Hepatocyte (in vitro differentiated cells): ENCODE results near the gene MCRIP2. TPM values are rescaled to one million over a fixed set of nuclear protein-coding genes. Genes with fewer than 3 reads are reported as not detected.

Source experiments
- DNase-seq: peaks from one replicate; pipeline ENCODE4 v3.0.0-alpha.2; 2016; ENCODE audit warnings: low spot score
- H2AFZ ChIP-seq: fragments of 200-600 bp; sonication (generic); 2 replicates; pipeline ENCODE4 v1.6.0; 2016; ENCODE audit warnings: antibody characterized with exemption, mild to moderate bottlenecking
- H3K27ac ChIP-seq: fragments of 200-600 bp; sonication (generic); 2 replicates; pipeline ENCODE4 v1.5.1; 2016; ENCODE audit warnings: mild to moderate bottlenecking
- H3K27me3 ChIP-seq: fragments of 200-600 bp; sonication (generic); 2 replicates; pipeline ENCODE4 v1.6.1; 2016
- H3K36me3 ChIP-seq: fragments of 200-600 bp; sonication (generic); replicated peaks from 2 replicates; pipeline ENCODE4 v1.5.1; 2016; ENCODE audit warnings: low read depth; ENCODE audit not compliant: insufficient read depth
- H3K4me1 ChIP-seq: fragments of 200-600 bp; sonication (generic); 2 replicates; pipeline ENCODE4 v1.5.1; 2016; ENCODE audit warnings: mild to moderate bottlenecking, moderate library complexity; ENCODE audit not compliant: insufficient read depth
- H3K4me2 ChIP-seq: fragments of 200-600 bp; sonication (generic); 2 replicates; pipeline ENCODE4 v1.6.0; 2016
- H3K4me3 ChIP-seq: fragments of 200-600 bp; sonication (generic); 2 replicates; pipeline ENCODE4 v1.5.1; 2016; ENCODE audit warnings: mild to moderate bottlenecking
- H3K79me2 ChIP-seq: fragments of 200-600 bp; sonication (generic); 2 replicates; pipeline ENCODE4 v1.6.0; 2017; ENCODE audit warnings: mild to moderate bottlenecking
- H3K9me2 ChIP-seq: fragments of 200-600 bp; sonication (generic); replicated peaks from 2 replicates; pipeline ENCODE4 v1.6.0; 2017; ENCODE audit warnings: mild to moderate bottlenecking; ENCODE audit not compliant: insufficient read depth
- H3K9me3 ChIP-seq: fragments of 200-600 bp; sonication (generic); 2 replicates; pipeline ENCODE4 v1.5.1; 2016; ENCODE audit warnings: low read depth, mild to moderate bottlenecking
- H4K20me1 ChIP-seq: fragments of 200-600 bp; sonication (generic); 2 replicates; pipeline ENCODE4 v1.6.0; 2016; ENCODE audit warnings: mild to moderate bottlenecking; ENCODE audit not compliant: insufficient read depth, poor library complexity, severe bottlenecking
- CTCF ChIP-seq: fragments of 200-600 bp; sonication (generic); IDR thresholded peaks from 2 replicates; pipeline ENCODE4 v1.5.1; 2016; ENCODE audit warnings: antibody characterized with exemption, mild to moderate bottlenecking; ENCODE audit not compliant: poor library complexity
- EZH2 ChIP-seq: fragments of 200-600 bp; sonication (generic); IDR thresholded peaks from 2 replicates; pipeline ENCODE4 v1.6.1; 2016; ENCODE audit warnings: antibody characterized with exemption, mild to moderate bottlenecking, borderline replicate concordance
- EZH2phosphoT487 ChIP-seq: fragments of 200-600 bp; sonication (generic); IDR thresholded peaks from one replicate; pipeline ENCODE4 v1.6.1; 2018; ENCODE audit warnings: antibody characterized with exemption, mild to moderate bottlenecking, low read depth, moderate library complexity; ENCODE audit not compliant: unreplicated experiment, severe bottlenecking
- WGBS: methylation state at CpG from one replicate; pipeline ENCODE4 v1.1.6; 2016; ENCODE audit warnings: low lambda C conversion rate; ENCODE audit errors: missing lambda C conversion rate; 5-methylcytosine and 5-hydroxymethylcytosine counted together
- polyA plus RNA-seq: library from polyadenylated mRNA; unstranded; fragments of >200 nt; fragmentation: Nextera tagmentation; extraction: Ambion mirVana; gene quantifications from 2 replicates; pipeline ENCODE4 v1.2.1, GENCODE V29; 2016
- total RNA-seq: library from RNA; depleted of rRNA; stranded (reverse); fragments of >200 nt; gene quantifications from 2 replicates; pipeline ENCODE4 v1.2.3, GENCODE V29; 2014

The MCRIP2 gene
- total and polyA plus RNA-seq, 2 experiments from 2014 or later, result 43.0 to 100 TPM

GRCh38 chr16:615122-615521 is 26.5 kb upstream of the MCRIP2 start:
- no peak for DNase-seq
- Histone ChIP-seq H3K27ac (no peak overlapping the region), H3K9me2 (no peaks in the 10 kb centered on the region), H2AFZ (no peak overlapping the region), H3K79me2 (peaks cover 27% of the 10 kb centered on the region), H4K20me1 (peaks cover 10% of the 10 kb centered on the region), H3K4me2 (no peak overlapping the region), H3K27me3 (no peaks in the 10 kb centered on the region), H3K36me3 (no peaks in the 10 kb centered on the region), H3K4me1 (no peaks in the 10 kb centered on the region), H3K9me3 (no peaks in the 10 kb centered on the region), H3K4me3 (no peak overlapping the region)
- TF ChIP-seq CTCF (no peak), EZH2 (no peak), EZH2phosphoT487 (no peak)
- 97% methylated on average over 13 of the region's 13 CpGs for WGBS

- H3K36me3 ChIP-seq, result no peaks in the 10 kb centered on the region
- no peak overlapping the region for H2AFZ ChIP-seq
- H3K4me3 ChIP-seq, result no peak overlapping the region
- no peak for TF ChIP-seq EZH2phosphoT487
- no peak for TF ChIP-seq CTCF
- TF ChIP-seq EZH2, result no peak
- H3K27me3 ChIP-seq, result no peaks in the 10 kb centered on the region
- no peak overlapping the region for H3K4me2 ChIP-seq
- DNase-seq, result no peak
- peaks cover 19% of the 10 kb centered on the region for H3K79me2 ChIP-seq
- no peaks in the 10 kb centered on the region for H3K4me1 ChIP-seq
- H3K27ac ChIP-seq, result no peak overlapping the region
- H4K20me1 ChIP-seq, result peaks cover 8% of the 10 kb centered on the region
- WGBS, result 98% methylated on average over 37 of the region's 39 CpGs
- H3K9me2 ChIP-seq, result no peaks in the 10 kb centered on the region
- no peaks in the 10 kb centered on the region for H3K9me3 ChIP-seq
Measured at GRCh38 chr16:616733-617586, 24.7 kb upstream of the MCRIP2 start.

GRCh38 chr16:617855-618254 is 23.8 kb upstream of the MCRIP2 start:
- TF ChIP-seq EZH2phosphoT487 (no peak), EZH2 (no peak), CTCF (no peak)
- no peak for DNase-seq
- WGBS, result 94% methylated on average over 16 of the region's 16 CpGs

More at GRCh38 chr16:617855-618254, 23.8 kb upstream of the MCRIP2 start:
- Histone ChIP-seq H3K4me1 (no peaks in the 10 kb centered on the region), H3K9me2 (no peaks in the 10 kb centered on the region), H3K27ac (no peak overlapping the region), H3K4me2 (no peak overlapping the region), H3K4me3 (no peak overlapping the region), H3K27me3 (no peaks in the 10 kb centered on the region), H4K20me1 (peaks cover 8% of the 10 kb centered on the region), H2AFZ (no peak overlapping the region), H3K79me2 (peaks cover 19% of the 10 kb centered on the region), H3K36me3 (no peaks in the 10 kb centered on the region), H3K9me3 (no peaks in the 10 kb centered on the region)
